Natural killer cell (primary cell): ENCODE measurements around the gene CRYZL1. TPM values are rescaled to one million over a fixed set of nuclear protein-coding genes. Genes with fewer than 3 reads are reported as not detected.

Source experiments
- ATAC-seq, 3 donors: fragments of 150-1000 bp in 2 of 3; fragments of 200-7000 bp in 1 of 3; cut with Tn5 transposase; 1 replicate in 1 of 3; 2 replicates in 2 of 3; pipeline ENCODE4 v1.10.0; 2021; ENCODE audit warnings: mild to moderate bottlenecking in 2 of 3, moderate library complexity in 2 of 3
- DNase-seq, 2 donors: peaks; one replicate each; pipeline versions ENCODE4 v3.0.0 to v3.0.0-alpha.2; 2013 to 2021; ENCODE audit warnings: mixed read lengths in 1 of 2
- H3K27ac ChIP-seq: one replicate; pipeline ENCODE4 v1.5.1; 2013; ENCODE audit warnings: mild to moderate bottlenecking, low read length
- H3K27me3 ChIP-seq: one replicate; pipeline ENCODE4 v1.6.1; 2013; ENCODE audit warnings: low read length; ENCODE audit not compliant: control insufficient read depth, insufficient read depth
- H3K36me3 ChIP-seq: one replicate; pipeline ENCODE4 v1.6.1; 2013; ENCODE audit warnings: low read length; ENCODE audit not compliant: control insufficient read depth, insufficient read depth
- H3K4me1 ChIP-seq: one replicate; pipeline ENCODE4 v1.6.1; 2013; ENCODE audit warnings: low read length; ENCODE audit not compliant: control insufficient read depth, insufficient read depth
- H3K4me3 ChIP-seq: one replicate; pipeline ENCODE4 v1.5.1; 2013; ENCODE audit warnings: low read length
- H3K9me3 ChIP-seq: one replicate; pipeline ENCODE4 v1.6.1; 2013; ENCODE audit warnings: low read length; ENCODE audit not compliant: control insufficient read depth, insufficient read depth
- H3K27ac Mint-ChIP-seq, 2 donors: one replicate each; pipeline ENCODE4 v1.8.0; 2022; ENCODE audit warnings: mild to moderate bottlenecking in 2 of 2, mixed read lengths in 2 of 2, moderate library complexity in 1 of 2
- H3K27me3 Mint-ChIP-seq, 2 donors: one replicate each; pipeline ENCODE4 v1.8.0; 2022; ENCODE audit warnings: low read depth in 2 of 2, mixed read lengths in 2 of 2
- H3K36me3 Mint-ChIP-seq: one replicate; pipeline ENCODE4 v1.8.0; 2022; ENCODE audit warnings: mixed read lengths
- H3K4me1 Mint-ChIP-seq, 2 donors: one replicate each; pipeline ENCODE4 v1.8.0; 2022; ENCODE audit warnings: mixed read lengths in 2 of 2
- H3K4me3 Mint-ChIP-seq: one replicate; pipeline ENCODE4 v1.8.0; 2022; ENCODE audit warnings: mild to moderate bottlenecking, moderate library complexity, mixed read lengths
- H3K9me3 Mint-ChIP-seq, 2 donors: one replicate each; pipeline ENCODE4 v1.8.0; 2022; ENCODE audit warnings: mixed read lengths in 2 of 2
- CTCF ChIP-seq: fragments of 200-600 bp; IDR thresholded peaks from one replicate; pipeline ENCODE4 v1.8.0; 2022; ENCODE audit warnings: antibody characterized with exemption
- WGBS: methylation state at CpG from one replicate; pipeline ENCODE4 v1.1.7; 2013; ENCODE audit warnings: missing lambda C conversion rate; ENCODE audit not compliant: insufficient coverage; 5-methylcytosine and 5-hydroxymethylcytosine counted together
- intact Hi-C: fragments of 100-400 bp; cut with micrococcal nuclease; formaldehyde crosslinking; loops from one replicate; pipeline ENCODE4 v1.14.2; 2022
- total RNA-seq, 4 donors: library from RNA; stranded (reverse); fragments of 120-200 nt in 1 of 4; gene quantifications; one replicate each; pipeline versions ENCODE4 v1.2.3 to v1.2.4, GENCODE V29; 2013 to 2022

Gene CRYZL1
- total RNA-seq, 3 donors from 2014 or later (not counting 1 experiment from before 2014, with no cell fraction given) = 25.8 to 32.8 (median 30.0) TPM

DNA sequence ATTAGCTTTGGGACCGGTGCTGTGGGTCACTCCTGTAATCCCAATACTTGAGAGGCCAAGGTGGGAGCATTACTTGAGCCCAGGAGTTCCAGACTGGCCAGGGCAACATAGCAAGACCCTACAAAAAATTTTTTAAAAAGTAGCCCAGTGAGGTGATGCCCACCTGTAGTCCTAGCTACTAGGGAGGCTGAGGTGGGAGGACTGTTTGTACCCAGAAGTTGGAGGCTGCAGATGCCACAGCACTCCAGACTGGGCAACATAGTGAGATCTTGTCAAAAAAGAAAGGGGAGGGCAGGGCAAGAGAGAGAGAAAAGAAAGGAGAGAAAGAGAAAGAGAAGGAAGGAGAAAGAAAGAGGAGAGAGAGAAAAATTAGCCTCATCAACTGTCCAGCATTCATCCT, 7.0 kb upstream of the CRYZL1 start:
- H3K27ac Mint-ChIP-seq = no peak overlapping the region
- DNase-seq = no peak

DNA sequence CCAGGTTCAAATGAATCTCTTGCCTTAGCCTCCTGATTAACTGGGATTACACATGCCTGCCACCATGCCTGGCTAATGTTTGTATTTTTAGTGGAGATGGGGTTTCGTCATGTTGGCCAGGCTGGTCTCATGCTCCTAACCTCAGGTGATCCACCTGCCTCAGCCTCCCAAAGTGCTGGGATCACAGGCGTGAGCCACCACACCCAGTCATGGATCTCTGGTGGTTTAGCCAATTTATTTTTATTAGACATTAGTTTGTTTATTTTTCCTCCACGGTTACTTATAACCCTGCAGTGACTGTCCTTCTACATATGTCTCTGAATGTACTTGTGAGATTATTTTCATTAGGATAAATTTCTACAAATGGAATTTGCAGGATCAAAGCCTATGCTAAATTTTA, 6.0 kb upstream of the CRYZL1 start:
- intact Hi-C loops = no loop called here

More for the DNA sequence above, 7.0 kb upstream of the CRYZL1 start:
- no peak for ATAC-seq
- peaks cover 3 to 4% of the 10 kb centered on the region in 2 donors for H3K4me1 Mint-ChIP-seq
- no peaks in the 10 kb centered on the region for H3K36me3 ChIP-seq
- no peak overlapping the region for H3K27ac ChIP-seq
- H3K27me3 Mint-ChIP-seq = peaks cover 19 to 50% of the 10 kb centered on the region in 2 donors
- no peaks in the 10 kb centered on the region for H3K9me3 Mint-ChIP-seq
- no peaks in the 10 kb centered on the region for H3K36me3 Mint-ChIP-seq
- H3K4me1 ChIP-seq = peaks cover 4% of the 10 kb centered on the region
- intact Hi-C loops = no loop called here
- H3K4me3 Mint-ChIP-seq = no peak overlapping the region
- H3K9me3 ChIP-seq = no peaks in the 10 kb centered on the region
- H3K4me3 ChIP-seq = no peak overlapping the region
- peaks cover 7% of the 10 kb centered on the region for H3K27me3 ChIP-seq
- WGBS = 92% methylated on average over 1 of the region's 1 CpG
- no peak for TF ChIP-seq CTCF

DNA sequence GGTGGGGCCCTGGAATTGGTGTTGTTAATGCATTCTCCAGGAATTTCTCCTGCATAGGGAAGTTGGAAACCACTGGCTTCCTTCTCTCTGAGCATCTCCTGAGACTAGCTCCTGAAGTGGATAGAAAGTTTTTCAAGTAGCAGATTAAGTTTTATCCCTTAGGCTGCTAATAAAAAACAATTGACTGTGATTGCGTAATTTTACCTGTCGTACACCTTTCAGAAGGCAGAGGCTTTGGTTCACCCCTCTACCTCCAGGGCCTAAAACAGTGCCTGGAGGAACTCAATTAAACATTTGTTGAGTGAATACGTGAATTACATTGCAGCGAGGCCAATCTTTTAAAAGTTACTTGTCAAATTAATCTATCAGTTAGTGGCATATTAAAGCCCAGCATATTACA, 4.2 kb upstream of the CRYZL1 start:
- H3K4me1 ChIP-seq = peaks cover 16% of the 10 kb centered on the region
- WGBS = 96% methylated on average over 4 of the region's 4 CpGs
- H3K36me3 ChIP-seq = no peaks in the 10 kb centered on the region
- no peak overlapping the region for H3K4me3 Mint-ChIP-seq
- TF ChIP-seq CTCF = no peak
- no peaks in the 10 kb centered on the region for H3K9me3 Mint-ChIP-seq
- ATAC-seq = no peak
- no peak overlapping the region for H3K27ac ChIP-seq
- DNase-seq = no peak
- peaks cover 20 to 37% of the 10 kb centered on the region in 2 donors for H3K27me3 Mint-ChIP-seq
- intact Hi-C loops = no loop called here
- no peaks in the 10 kb centered on the region for H3K36me3 Mint-ChIP-seq
- H3K4me3 ChIP-seq = no peak overlapping the region
- no peaks in the 10 kb centered on the region for H3K9me3 ChIP-seq
- H3K27ac Mint-ChIP-seq = no peak overlapping the region
- H3K27me3 ChIP-seq = peaks cover 7% of the 10 kb centered on the region
- peaks cover 18 to 24% of the 10 kb centered on the region in 2 donors for H3K4me1 Mint-ChIP-seq

More for the DNA sequence above, 6.0 kb upstream of the CRYZL1 start:
- Histone ChIP-seq H3K9me3 (no peaks in the 10 kb centered on the region), H3K27me3 (peaks cover 7% of the 10 kb centered on the region), H3K36me3 (no peaks in the 10 kb centered on the region), H3K4me1 (peaks cover 10% of the 10 kb centered on the region), H3K27ac (no peak overlapping the region), H3K4me3 (no peak overlapping the region)
- H3K4me3 Mint-ChIP-seq = no peak overlapping the region
- peaks cover 23 to 48% of the 10 kb centered on the region in 2 donors for H3K27me3 Mint-ChIP-seq
- WGBS = 83% methylated on average over 2 of the region's 3 CpGs
- H3K36me3 Mint-ChIP-seq = no peaks in the 10 kb centered on the region
- no peak for ATAC-seq
- H3K4me1 Mint-ChIP-seq = peaks cover 7 to 9% of the 10 kb centered on the region in 2 donors
- H3K27ac Mint-ChIP-seq = no peak overlapping the region
- TF ChIP-seq CTCF = no peak
- H3K9me3 Mint-ChIP-seq = no peaks in the 10 kb centered on the region
- DNase-seq = no peak
